Fibroblast of lung (primary cell): ENCODE data around the gene SCML2. TPM values are rescaled to one million over a fixed set of nuclear protein-coding genes. Genes with fewer than 3 reads are reported as not detected.
"Not testable (repeated sequence)": the region's sequence is repeated elsewhere in the genome, so short reads cannot be mapped to it uniquely, and the experiment has no call there.

Source experiments
- DNase-seq, 2 donors: peaks; one replicate each; pipeline versions ENCODE4 v3.0.0 to v3.0.0-alpha.2; 2010; ENCODE audit warnings: low read depth in 2 of 2
- H2AFZ ChIP-seq: 2 replicates; pipeline ENCODE4 v1.5.1; 2012; ENCODE audit warnings: low read length, control low read depth, inconsistent platforms
- H3K27ac ChIP-seq: 2 replicates; pipeline ENCODE4 v1.5.1; 2011; ENCODE audit warnings: low read length, control low read depth; ENCODE audit not compliant: insufficient read depth
- H3K27me3 ChIP-seq: 2 replicates; pipeline ENCODE4 v1.5.1; 2011; ENCODE audit warnings: mild to moderate bottlenecking, low read length; ENCODE audit not compliant: control insufficient read depth, insufficient read depth
- H3K36me3 ChIP-seq: 2 replicates; pipeline ENCODE4 v1.5.1; 2011; ENCODE audit warnings: low read length; ENCODE audit not compliant: control insufficient read depth, insufficient read depth
- H3K4me1 ChIP-seq: 2 replicates; pipeline ENCODE4 v1.5.1; 2011; ENCODE audit warnings: low read length; ENCODE audit not compliant: control insufficient read depth, insufficient read depth; ENCODE audit errors: extremely low read depth
- H3K4me2 ChIP-seq: 2 replicates; pipeline ENCODE4 v1.5.1; 2011; ENCODE audit warnings: low read length, control low read depth; ENCODE audit not compliant: insufficient read depth; ENCODE audit errors: extremely low read depth
- H3K4me3 ChIP-seq, 4 experiments: fragments of 200-600 bp in 1 of 4; sonication (generic) in 1 of 4; replicated peaks in 1 of 4; 2 replicates each; pipeline ENCODE4 v1.5.1; 2011 to 2016; ENCODE audit warnings: low read length in 4 of 4, low read depth in 3 of 4, mild to moderate bottlenecking in 3 of 4, control low read depth in 2 of 4, inconsistent platforms in 1 of 4, mixed read lengths in 1 of 4; ENCODE audit not compliant: insufficient read depth in 1 of 4; ENCODE audit errors: control extremely low read depth in 1 of 4
- H3K79me2 ChIP-seq: 2 replicates; pipeline ENCODE4 v1.5.1; 2012; ENCODE audit warnings: mild to moderate bottlenecking, low read length, inconsistent platforms; ENCODE audit not compliant: control insufficient read depth, insufficient read depth
- H3K9ac ChIP-seq: 2 replicates; pipeline ENCODE4 v1.5.1; 2011; ENCODE audit warnings: mild to moderate bottlenecking, low read length, control low read depth; ENCODE audit not compliant: insufficient read depth
- H3K9me3 ChIP-seq: 2 replicates; pipeline ENCODE4 v1.5.1; 2012; ENCODE audit warnings: low read depth, low read length; ENCODE audit not compliant: control insufficient read depth, insufficient read depth
- H4K20me1 ChIP-seq: 2 replicates; pipeline ENCODE4 v1.5.1; 2011; ENCODE audit warnings: low read length; ENCODE audit not compliant: control insufficient read depth, insufficient read depth; ENCODE audit errors: extremely low read depth
- CTCF ChIP-seq, 2 donors: IDR thresholded peaks in 1 of 2; conservative IDR thresholded peaks in 1 of 2; 1 replicate in 1 of 2; 2 replicates in 1 of 2; pipeline ENCODE4 v1.5.1; 2011 to 2012; ENCODE audit warnings: low read length in 2 of 2, control low read depth in 1 of 2, inconsistent platforms in 1 of 2, low read depth in 1 of 2, mild to moderate bottlenecking in 1 of 2
- EZH2 ChIP-seq: IDR thresholded peaks from 2 replicates; pipeline ENCODE4 v1.5.1; 2012; ENCODE audit warnings: low read length, control low read depth, mild to moderate bottlenecking; ENCODE audit errors: missing control alignments
- polyA plus RNA-seq, 2 donors: library from polyadenylated mRNA; depleted of rRNA in 1 of 2; stranded (reverse) in 1 of 2; unstranded in 1 of 2; fragments of >200 nt; gene quantifications; 2 replicates each; pipeline ENCODE4 v1.2.1, GENCODE V29; 2011 to 2012; ENCODE audit warnings: missing spikeins in 1 of 2
- total RNA-seq: library from RNA; depleted of rRNA; stranded (reverse); fragments of >200 nt; gene quantifications from 2 replicates; pipeline ENCODE4 v1.2.1, GENCODE V29; 2014

Gene SCML2
- total and polyA plus RNA-seq, 2 donors (not counting 1 experiment from before 2014, with no cell fraction given) = 1.7 to 1.8 TPM

GRCh38 chrX:18369096-18369495 is 14.6 kb upstream of the SCML2 start:
- not testable (repeated sequence) for H3K9me3 ChIP-seq, H3K9ac ChIP-seq, H3K27ac ChIP-seq, H3K4me2 ChIP-seq, H4K20me1 ChIP-seq, H2AFZ ChIP-seq, H3K4me1 ChIP-seq, DNase-seq, H3K79me2 ChIP-seq, H3K36me3 ChIP-seq, H3K27me3 ChIP-seq, H3K4me3 ChIP-seq

DNA sequence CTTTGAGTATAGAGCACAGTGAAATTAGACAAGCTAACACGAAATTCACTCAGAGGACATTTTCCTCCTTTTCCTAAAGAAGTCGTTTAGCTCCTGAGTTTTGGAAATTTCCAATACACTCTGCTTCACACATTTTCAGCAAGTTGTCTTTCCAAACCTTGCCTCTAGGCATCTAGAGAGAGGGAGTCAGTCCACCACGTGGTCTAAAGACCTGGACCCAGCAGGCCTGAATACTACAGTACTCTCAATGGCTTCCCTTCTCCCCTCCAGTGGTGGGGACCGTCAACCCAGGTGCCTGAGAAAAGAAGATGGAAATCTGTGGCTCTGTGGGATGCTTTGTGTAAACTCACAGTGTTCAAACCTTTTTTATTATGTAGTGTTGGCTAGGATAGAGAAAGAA is 13.9 kb upstream of the SCML2 start:
- Histone ChIP-seq H3K27me3 (no peaks in the 10 kb centered on the region), H3K79me2 (no peaks in the 10 kb centered on the region), H3K4me1 (no peaks in the 10 kb centered on the region), H2AFZ (no peak overlapping the region), H3K9me3 (no peaks in the 10 kb centered on the region), H3K9ac (no peak overlapping the region), H4K20me1 (no peaks in the 10 kb centered on the region), H3K4me3 (no peak overlapping the region), H3K36me3 (no peaks in the 10 kb centered on the region), H3K27ac (no peak overlapping the region), H3K4me2 (no peak overlapping the region)
- no peak for DNase-seq
- TF ChIP-seq EZH2 (no peak), CTCF (conservative IDR thresholded peaks at IDR 0.05 in 1 of 2, IDR thresholded peaks at IDR 0.05 in 1 of 2; ENCODE audit: low read depth in 1 of 2, low read length in 2 of 2) (no peak)

GRCh38 chrX:18360867-18361266 is 6.4 kb upstream of the SCML2 start:
- TF ChIP-seq CTCF (conservative IDR thresholded peaks at IDR 0.05 in 1 of 2, IDR thresholded peaks at IDR 0.05 in 1 of 2; ENCODE audit: low read depth in 1 of 2, low read length in 2 of 2) (no peak), EZH2 (no peak)
- H3K27me3 ChIP-seq = no peaks in the 10 kb centered on the region
- H3K36me3 ChIP-seq = no peaks in the 10 kb centered on the region
- H3K4me2 ChIP-seq = no peak overlapping the region
- no peak for DNase-seq
- no peak overlapping the region for H3K27ac ChIP-seq
- no peaks in the 10 kb centered on the region for H4K20me1 ChIP-seq
- H3K9me3 ChIP-seq = no peaks in the 10 kb centered on the region
- H3K9ac ChIP-seq = no peak overlapping the region
- H3K4me1 ChIP-seq = no peaks in the 10 kb centered on the region
- no peaks in the 10 kb centered on the region for H3K79me2 ChIP-seq
- no peak overlapping the region for H2AFZ ChIP-seq
- H3K4me3 ChIP-seq = no peak overlapping the region
